Stimulated activated CD8-positive, alpha-beta memory T cell treated with anti-CD3 and anti-CD28 coated beads, Interleukin-2, amount 100 ng/mL, for 48 hours (primary cell): ENCODE measurements around the gene PRKACB.

ENCODE experiments used
- DNase-seq, 2 donors: peaks; one replicate each; pipeline ENCODE4 v3.0.0-alpha.2; 2020; ENCODE audit warnings: low read depth in 2 of 2

Gene PRKACB

GRCh38 chr1:84156210-84156621 is 12.1 kb downstream of the PRKACB start:
- no peak for DNase-seq

GRCh38 chr1:84159533-84160240 is 15.6 kb downstream of the PRKACB start:
- no peak for DNase-seq

- DNase-seq: no peak
Measured at GRCh38 chr1:84162295-84162694, 18.2 kb downstream of the PRKACB start.

GRCh38 chr1:84163123-84163931 is 19.3 kb downstream of the PRKACB start:
- DNase-seq: no peak

DNA sequence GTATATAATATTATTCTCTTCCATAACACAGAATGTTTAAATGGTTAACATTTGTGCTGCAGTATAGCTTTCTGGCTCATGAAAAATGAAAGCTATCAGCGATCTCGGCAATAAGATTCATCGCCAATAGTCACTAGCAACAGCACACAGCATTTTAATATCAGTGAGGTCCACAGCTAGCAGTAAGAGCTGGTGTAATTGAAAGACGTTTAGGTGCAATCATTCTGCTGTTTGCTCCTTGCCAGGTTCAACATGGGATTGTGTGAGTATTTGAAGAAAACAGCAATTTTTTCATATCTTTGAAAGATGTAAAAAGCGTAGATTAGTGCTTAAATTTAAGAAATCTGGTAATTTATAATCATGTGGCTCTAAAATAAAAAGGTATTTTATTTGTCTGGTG is 20.1 kb downstream of the PRKACB start:
- no peak for DNase-seq

GRCh38 chr1:84164567-84165021 is 20.5 kb downstream of the PRKACB start:
- no peak for DNase-seq

GRCh38 chr1:84165601-84166000 is 21.5 kb downstream of the PRKACB start:
- no peak for DNase-seq

GRCh38 chr1:84166797-84167196 is 22.7 kb downstream of the PRKACB start:
- DNase-seq: no peak

DNA sequence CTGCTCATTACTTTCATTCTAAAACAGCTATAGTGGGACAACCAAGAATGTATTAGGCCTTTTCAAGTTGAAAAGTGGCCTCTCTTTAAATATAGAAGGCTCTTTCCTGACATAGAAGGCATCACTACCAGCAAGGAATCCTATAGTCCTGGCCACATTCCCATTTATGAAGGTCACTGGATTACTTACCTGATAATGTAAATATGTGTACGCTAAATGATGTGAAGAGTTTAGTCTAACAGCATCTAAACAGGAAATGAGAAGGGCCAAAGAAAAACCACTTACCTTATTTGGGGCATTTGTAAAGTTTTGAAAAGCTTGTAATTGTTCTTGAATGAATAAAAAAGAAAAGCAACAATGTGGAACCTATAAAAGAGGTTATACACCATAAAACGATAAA is 24.7 kb downstream of the PRKACB start:
- no peak for DNase-seq

GRCh38 chr1:84170171-84170570 is 26.1 kb downstream of the PRKACB start:
- no peak for DNase-seq

- DNase-seq: no peak
Measured at GRCh38 chr1:84171481-84171880, 27.4 kb downstream of the PRKACB start.

DNA sequence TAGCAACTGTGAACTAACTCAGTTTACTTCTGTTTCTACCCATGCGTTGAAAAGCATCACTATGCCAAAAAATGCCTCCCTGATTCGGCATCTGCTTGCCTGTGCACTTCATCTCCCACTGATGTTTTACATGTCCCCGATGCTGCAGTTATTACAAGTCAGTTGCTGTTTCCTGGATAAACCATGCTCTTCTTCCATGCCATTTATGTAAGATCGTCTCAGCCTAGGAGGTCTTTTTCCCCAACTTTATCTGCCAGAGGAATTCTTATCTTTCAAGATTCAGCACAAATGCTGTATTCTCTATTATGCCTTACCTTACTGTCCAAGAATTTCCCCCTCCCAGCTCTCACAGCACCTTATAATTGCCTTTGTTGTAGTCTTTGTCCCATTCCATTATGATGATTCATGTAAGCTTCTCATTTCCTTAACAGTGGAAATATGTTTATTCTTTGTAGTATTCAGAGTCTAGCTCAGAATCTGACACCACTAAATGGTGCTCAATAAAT is 30.0 kb downstream of the PRKACB start:
- no peak for DNase-seq

DNA sequence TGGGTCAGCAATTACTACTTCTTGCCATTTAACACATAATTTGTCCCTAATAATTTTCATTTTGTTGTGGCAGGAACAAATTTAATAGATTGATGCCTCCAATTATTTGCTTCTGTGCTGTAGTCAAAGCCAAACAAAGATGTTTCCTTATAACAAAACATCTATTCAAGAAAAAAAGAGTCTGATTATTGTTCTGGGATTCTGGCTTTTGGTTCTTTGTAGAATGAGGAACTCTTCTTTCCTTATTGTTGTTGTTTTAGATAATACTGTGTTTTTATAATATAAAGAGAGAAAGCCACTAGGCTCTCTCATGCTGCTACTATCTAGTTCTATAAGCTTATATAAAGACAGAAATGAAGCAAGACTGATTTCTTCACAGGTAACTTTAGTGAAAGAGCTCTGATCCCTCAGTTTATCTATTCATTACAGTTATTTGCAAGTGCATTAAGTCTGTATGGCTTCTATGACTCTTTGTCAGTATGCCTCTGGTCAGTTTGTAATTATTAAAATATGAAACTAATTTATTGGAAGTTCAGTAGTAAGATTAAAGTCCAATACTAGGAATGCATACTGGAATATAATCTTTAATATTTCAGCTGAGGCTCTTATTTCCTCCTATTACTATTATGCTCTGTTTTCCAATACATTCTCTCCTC is 37.4 kb downstream of the PRKACB start:
- no peak for DNase-seq

DNA sequence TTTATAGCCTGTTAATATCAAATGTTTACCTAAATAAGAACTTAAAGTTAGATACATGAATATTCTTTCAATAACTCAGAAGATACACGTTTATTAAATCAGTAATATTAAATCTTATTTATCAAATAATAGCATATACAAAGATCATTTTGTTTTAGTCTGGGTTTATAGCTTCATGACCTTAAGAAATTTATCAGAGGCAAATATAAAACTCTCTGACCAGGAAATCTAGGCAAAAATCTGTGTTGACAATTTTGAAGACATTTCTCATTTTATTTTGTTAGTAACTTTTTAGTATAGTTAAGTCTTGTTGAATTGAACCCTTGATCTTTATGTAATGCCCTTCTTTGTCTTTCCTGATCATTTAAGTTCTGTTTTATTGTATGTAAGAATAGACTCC is 46.4 kb downstream of the PRKACB start:
- no peak for DNase-seq

- DNase-seq: no peak
Measured at GRCh38 chr1:84192681-84193080, 48.6 kb downstream of the PRKACB start.

DNA sequence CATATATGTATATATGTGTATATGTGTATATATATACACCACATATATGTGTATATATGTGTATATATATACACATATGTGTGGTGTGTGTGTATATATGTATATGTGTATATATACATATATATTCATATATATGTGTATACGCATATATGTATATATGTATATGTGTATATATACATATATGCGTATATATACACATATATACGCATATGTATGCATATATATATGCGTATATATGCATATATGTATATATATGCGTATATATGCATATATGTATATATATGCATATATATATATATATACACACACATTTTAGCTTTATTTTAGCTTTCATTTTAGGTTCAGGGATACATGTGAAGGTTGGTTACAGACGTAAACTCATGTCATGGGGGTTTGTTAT is 54.8 kb downstream of the PRKACB start:
- DNase-seq: no peak

DNA sequence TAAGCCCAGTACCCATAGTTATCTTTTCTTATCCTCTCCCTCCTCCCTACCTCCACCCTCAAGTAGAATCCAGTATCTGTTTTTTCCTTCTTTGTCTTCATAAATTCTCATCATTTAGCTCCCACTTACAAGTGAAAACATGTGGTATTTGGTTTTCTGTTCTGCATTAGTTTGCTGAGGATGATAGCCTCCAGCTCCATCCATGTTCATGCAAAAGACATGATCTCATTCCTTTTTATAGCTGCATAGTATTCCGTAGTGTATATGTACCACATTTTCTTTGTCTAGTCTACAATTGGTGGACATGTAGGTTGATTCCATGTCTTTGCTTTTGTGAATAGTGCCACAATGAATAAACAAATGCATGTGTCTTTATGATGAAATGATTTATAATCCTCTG is 55.2 kb downstream of the PRKACB start:
- DNase-seq: no peak

DNA sequence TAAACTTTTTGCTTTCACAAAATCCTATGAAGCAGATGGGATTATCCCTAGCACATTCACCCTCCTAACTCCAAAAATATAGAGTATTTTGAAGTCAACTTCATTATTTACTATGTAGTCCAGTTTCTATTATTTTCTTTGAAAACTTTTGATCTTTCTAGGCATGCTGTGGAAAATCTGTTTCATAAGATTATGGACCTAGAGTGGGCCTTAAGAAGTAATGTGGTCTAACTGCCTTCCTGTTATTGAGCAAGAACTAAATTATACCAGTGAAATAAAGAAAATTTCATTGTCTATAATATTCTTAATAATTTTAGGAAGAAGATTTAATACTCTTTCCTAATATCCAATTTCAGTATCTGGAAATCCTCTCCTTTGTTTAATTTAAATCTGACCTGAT is 58.1 kb downstream of the PRKACB start:
- DNase-seq: no peak

- no peak for DNase-seq
Measured at GRCh38 chr1:84206375-84206774, 62.3 kb downstream of the PRKACB start.

DNA sequence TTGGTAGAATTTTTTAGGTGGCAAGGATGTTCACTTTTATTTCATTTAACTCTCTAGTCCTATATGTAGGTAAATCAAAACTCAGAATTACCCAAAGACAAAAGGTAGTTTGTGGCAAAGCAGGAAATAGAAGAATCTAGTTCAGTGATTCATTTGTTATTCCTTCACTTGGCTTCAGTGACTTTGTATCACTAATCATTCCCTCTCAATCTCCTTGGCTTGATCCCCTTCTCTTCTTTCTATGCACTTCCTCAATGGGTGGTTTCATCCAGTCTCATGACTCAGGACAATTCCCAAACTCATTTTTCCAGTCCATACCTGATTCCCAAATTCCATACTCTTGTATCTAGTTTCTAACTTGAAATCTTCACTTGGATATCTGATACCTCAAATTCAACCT is 64.9 kb downstream of the PRKACB start:
- DNase-seq: no peak

- DNase-seq: no peak
Measured at GRCh38 chr1:84214115-84214956, 70.3 kb downstream of the PRKACB start.

DNA sequence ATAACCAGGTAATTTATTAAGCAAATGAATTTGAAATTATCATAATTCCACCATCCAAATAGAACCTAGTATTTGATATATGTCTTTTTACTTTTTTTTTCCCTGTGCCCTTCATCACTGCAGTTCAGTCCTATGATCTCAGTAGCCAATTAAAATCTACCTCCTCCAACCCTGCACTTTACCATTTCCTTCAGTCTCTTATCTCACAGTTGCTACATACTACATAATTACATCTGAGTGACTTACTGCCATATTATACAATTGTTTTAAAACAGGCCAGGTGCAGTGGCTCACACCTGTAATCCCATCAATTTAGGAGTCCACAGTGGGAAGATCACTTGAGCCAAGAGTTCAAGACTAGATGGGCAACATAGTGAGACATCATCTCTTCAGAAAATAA is 73.2 kb downstream of the PRKACB start:
- no peak for DNase-seq
